ENCODE measurements around the gene PIEZO1. TPM values are rescaled to one million over a fixed set of nuclear protein-coding genes. Genes with fewer than 3 reads are reported as not detected.

PIEZO1 gene
- total RNA-seq, 1 experiment from 2014 or later = 71.1 TPM

DNA sequence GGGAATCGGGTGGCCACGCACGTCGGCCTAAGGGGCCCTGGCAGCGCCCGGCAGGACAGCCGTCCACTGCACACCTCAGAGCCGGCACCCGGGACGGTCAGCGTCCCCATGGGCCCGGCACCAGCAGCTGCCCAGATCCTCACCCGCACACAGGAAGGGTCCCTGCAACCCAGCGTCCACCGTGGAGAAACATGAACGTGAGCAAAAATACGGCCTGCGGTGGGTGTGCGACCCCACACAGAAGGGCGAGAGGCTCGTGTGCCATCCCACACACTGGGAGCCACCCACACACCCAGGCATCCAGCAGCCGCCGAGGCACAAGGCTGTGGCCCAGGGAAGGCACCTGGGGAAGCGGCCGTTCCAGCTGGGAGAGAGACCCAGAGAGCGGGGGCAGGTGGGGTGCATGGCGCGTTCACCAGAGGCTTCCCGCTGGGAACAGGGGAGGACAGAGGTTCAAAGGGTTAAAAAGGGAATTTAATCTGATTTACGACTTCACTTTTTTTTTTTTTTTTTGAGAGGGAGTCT lies 6.4 kb downstream of the PIEZO1 start:
- Histone ChIP-seq H4K91ac (ENCODE audit: insufficient read length, low read depth, low read length) (no peak overlapping the region), H2BK15ac (ENCODE audit: low read depth, low read length) (no peak overlapping the region), H4K8ac (replicated peaks; ENCODE audit: insufficient read length, low read depth, low read length) (no peak overlapping the region), H3K18ac (ENCODE audit: insufficient read length, low read depth, low read length) (no peak overlapping the region), H4K20me1 (ENCODE audit: control insufficient read depth, insufficient read depth, insufficient read length) (peaks cover 2% of the 10 kb centered on the region), H2AFZ (ENCODE audit: low read length) (no peak overlapping the region), H3K23ac (ENCODE audit: insufficient read length, low read depth, low read length) (no peak overlapping the region), H3T11ph (ENCODE audit: low read length) (no peak overlapping the region), H3K14ac (ENCODE audit: insufficient read depth, low read length) (no peak overlapping the region), H2BK5ac (ENCODE audit: insufficient read length, low read length) (no peak overlapping the region), H2BK120ac (ENCODE audit: low read depth, low read length, poor library complexity, severe bottlenecking) (no peak overlapping the region), H3K79me2 (ENCODE audit: insufficient read depth, low read length) (peaks cover 4% of the 10 kb centered on the region; the same call in 1 of the 2 replicates), H3K27me3 (ENCODE audit: insufficient read depth, low read length) (no peaks in the 10 kb centered on the region), H2AK5ac (ENCODE audit: insufficient read length, low read length) (no peak overlapping the region), H3K23me2 (ENCODE audit: insufficient read length, low read depth, low read length, poor library complexity, severe bottlenecking) (no peaks in the 10 kb centered on the region), H3K56ac (ENCODE audit: insufficient read length, low read depth, low read length) (no peak overlapping the region), H3K4ac (ENCODE audit: low read depth, low read length) (no peak overlapping the region), H3K4me1 (ENCODE audit: insufficient read depth, low read length) (no peaks in the 10 kb centered on the region), H3K27ac (ENCODE audit: insufficient read length, low read depth, low read length) (no peak overlapping the region), H3K4me2 (ENCODE audit: insufficient read depth, insufficient read length, low read length) (no peak overlapping the region), H3K9me3 (ENCODE audit: control insufficient read depth, low read depth, low read length) (no peaks in the 10 kb centered on the region), H3K79me1 (ENCODE audit: insufficient read depth, low read depth, low read length, poor library complexity, severe bottlenecking) (no peaks in the 10 kb centered on the region), H3K9ac (ENCODE audit: extremely low read depth, insufficient read length, low read length) (no peak overlapping the region), H4K5ac (ENCODE audit: insufficient read length, low read depth, low read length) (no peak overlapping the region), H2BK20ac (ENCODE audit: low read depth, low read length, poor library complexity, severe bottlenecking) (no peak overlapping the region), H2BK12ac (ENCODE audit: insufficient read length, low read depth, low read length) (no peak overlapping the region)
- no peak for DNase-seq
- TF ChIP-seq, protein P1, sequence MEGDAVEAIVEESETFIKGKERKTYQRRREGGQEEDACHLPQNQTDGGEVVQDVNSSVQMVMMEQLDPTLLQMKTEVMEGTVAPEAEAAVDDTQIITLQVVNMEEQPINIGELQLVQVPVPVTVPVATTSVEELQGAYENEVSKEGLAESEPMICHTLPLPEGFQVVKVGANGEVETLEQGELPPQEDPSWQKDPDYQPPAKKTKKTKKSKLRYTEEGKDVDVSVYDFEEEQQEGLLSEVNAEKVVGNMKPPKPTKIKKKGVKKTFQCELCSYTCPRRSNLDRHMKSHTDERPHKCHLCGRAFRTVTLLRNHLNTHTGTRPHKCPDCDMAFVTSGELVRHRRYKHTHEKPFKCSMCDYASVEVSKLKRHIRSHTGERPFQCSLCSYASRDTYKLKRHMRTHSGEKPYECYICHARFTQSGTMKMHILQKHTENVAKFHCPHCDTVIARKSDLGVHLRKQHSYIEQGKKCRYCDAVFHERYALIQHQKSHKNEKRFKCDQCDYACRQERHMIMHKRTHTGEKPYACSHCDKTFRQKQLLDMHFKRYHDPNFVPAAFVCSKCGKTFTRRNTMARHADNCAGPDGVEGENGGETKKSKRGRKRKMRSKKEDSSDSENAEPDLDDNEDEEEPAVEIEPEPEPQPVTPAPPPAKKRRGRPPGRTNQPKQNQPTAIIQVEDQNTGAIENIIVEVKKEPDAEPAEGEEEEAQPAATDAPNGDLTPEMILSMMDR (conservative IDR thresholded peaks at IDR 0.05) = no peak
- H3K9me3 Mint-ChIP-seq = no peaks in the 10 kb centered on the region
- peak overlapping the region in 1 of 3 experiments; percentile 94; a peak in 1 of 7 replicates for H3K27ac Mint-ChIP-seq
- no CpG with 5 or more reads among the region's 30 CpGs for WGBS (ENCODE audit: extremely low coverage, insufficient read length, low lambda C conversion rate)
- H3K4me1 Mint-ChIP-seq = peaks cover 34 to 46% of the 10 kb centered on the region in 2 experiments
- no peak overlapping the region for H3K4me3 Mint-ChIP-seq
- H3K36me3 Mint-ChIP-seq (ENCODE audit: insufficient read depth in 1 of 3, low read depth in 3 of 3) = no peaks in the 10 kb centered on the region
- H3K27me3 Mint-ChIP-seq (ENCODE audit: low read depth) = no peaks in the 10 kb centered on the region
